ENCODE results near the gene FYN. TPM values are rescaled to one million over a fixed set of nuclear protein-coding genes. Genes with fewer than 3 reads are reported as not detected.

The FYN gene
- total RNA-seq, result 104 and 106 TPM in 2 replicates

DNA sequence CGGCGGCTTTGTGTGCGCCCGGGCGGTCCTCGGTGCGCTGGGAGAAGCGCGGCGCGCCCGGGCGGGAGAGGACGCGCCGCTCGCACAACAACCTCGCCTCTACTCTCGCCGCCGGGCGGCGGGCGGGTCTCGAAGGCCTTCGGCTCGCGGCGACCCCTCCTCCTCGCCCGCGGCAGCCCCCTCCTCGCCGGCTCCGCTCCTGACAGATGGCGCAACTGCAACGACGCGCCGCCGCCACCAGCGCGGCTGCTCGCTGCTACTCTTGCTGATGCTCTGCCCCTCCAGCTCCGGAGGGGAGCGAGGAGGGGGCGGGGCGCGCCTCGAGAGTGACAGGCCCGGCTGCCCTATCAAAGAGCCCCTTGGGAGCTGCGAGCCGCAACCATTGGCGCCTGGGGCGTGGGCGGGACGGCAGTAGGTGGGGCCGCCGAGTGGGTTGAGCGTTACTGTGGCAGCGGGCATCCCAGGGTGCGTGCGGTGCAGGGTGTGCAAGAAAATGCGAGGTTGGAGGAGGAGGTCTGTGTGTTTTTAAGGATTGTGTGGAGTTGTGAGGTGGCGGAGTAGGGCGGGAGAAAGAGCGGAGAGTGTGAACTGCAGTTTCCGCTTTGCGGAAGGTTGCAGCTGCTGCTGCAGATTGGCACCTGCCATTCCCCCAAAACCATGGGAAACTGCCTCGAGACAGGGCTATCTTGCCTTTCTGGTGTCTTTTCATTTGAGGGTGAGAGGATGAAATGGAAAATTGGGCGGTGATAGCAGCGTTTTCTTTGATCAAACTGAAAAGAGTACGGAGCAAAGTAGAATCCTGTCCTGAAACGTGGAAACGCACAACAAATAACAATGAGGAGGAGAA, at the start of gene FYN:
Gene FYN (minus strand): TSS at position 275 of the 847 bp plus-strand sequence. CDS start 153,401 bp downstream, outside the sequence.
- H3K36me3 ChIP-seq (ENCODE audit: insufficient read depth, low read length), result no peaks in the 10 kb centered on the region
- peaks cover 44% of the 10 kb centered on the region for H3K79me2 ChIP-seq (ENCODE audit: insufficient read depth, low read length)
- H3K4me3 ChIP-seq (ENCODE audit: insufficient read depth, low read length), result peak within 1 kb of the TSS; percentile 86
- peaks cover 20% of the 10 kb centered on the region for H4K20me1 ChIP-seq (ENCODE audit: insufficient read depth, low read length)
- no peaks in the 10 kb centered on the region for H3K9me3 ChIP-seq (ENCODE audit: low read depth, low read length)
- peak; percentile 17 for TF ChIP-seq CTCF (IDR thresholded peaks at IDR 0.05; ENCODE audit: extremely low read depth, low read depth, low read length)
- DNase-seq (ENCODE audit: insufficient read length, low spot score, missing footprints), result peak; percentile 100
- peaks cover 27% of the 10 kb centered on the region for H3K4me1 ChIP-seq (ENCODE audit: insufficient read depth, low read length)
- peak within 1 kb of the TSS; percentile 97 for H2AFZ ChIP-seq (ENCODE audit: low read length)
- H3K27ac ChIP-seq (ENCODE audit: low read depth, low read length), result peak within 1 kb of the TSS; percentile 93
- H3K27me3 ChIP-seq (ENCODE audit: insufficient read depth, low read length), result no peaks in the 10 kb centered on the region
- peak within 1 kb of the TSS; percentile 100 for H3K4me2 ChIP-seq (ENCODE audit: insufficient read depth, low read length)

GRCh38 chr6:111922454-111923297, 49.4 kb upstream of the FYN start:
- H3K4me3 ChIP-seq (ENCODE audit: insufficient read depth, low read length), result no peak overlapping the region
- no peak for TF ChIP-seq CTCF (IDR thresholded peaks at IDR 0.05; ENCODE audit: extremely low read depth, low read depth, low read length)
- no peak overlapping the region for H2AFZ ChIP-seq (ENCODE audit: low read length)

GRCh38 chr6:111921103-111921502, 47.9 kb upstream of the FYN start:
- Histone ChIP-seq H3K4me3 (ENCODE audit: insufficient read depth, low read length) (no peak overlapping the region), H4K20me1 (ENCODE audit: insufficient read depth, low read length) (no peaks in the 10 kb centered on the region), H3K27ac (ENCODE audit: low read depth, low read length) (no peak overlapping the region), H3K27me3 (ENCODE audit: insufficient read depth, low read length) (no peaks in the 10 kb centered on the region), H3K4me1 (ENCODE audit: insufficient read depth, low read length) (peaks cover 34% of the 10 kb centered on the region), H2AFZ (ENCODE audit: low read length) (no peak overlapping the region), H3K4me2 (ENCODE audit: insufficient read depth, low read length) (no peak overlapping the region), H3K36me3 (ENCODE audit: insufficient read depth, low read length) (no peaks in the 10 kb centered on the region), H3K9me3 (ENCODE audit: low read depth, low read length) (no peaks in the 10 kb centered on the region), H3K79me2 (ENCODE audit: insufficient read depth, low read length) (no peaks in the 10 kb centered on the region)
- DNase-seq (ENCODE audit: insufficient read length, low spot score, missing footprints), result no peak
- no peak for TF ChIP-seq CTCF (IDR thresholded peaks at IDR 0.05; ENCODE audit: extremely low read depth, low read depth, low read length)

More at GRCh38 chr6:111922454-111923297, 49.4 kb upstream of the FYN start:
- Histone ChIP-seq H3K79me2 (ENCODE audit: insufficient read depth, low read length) (no peaks in the 10 kb centered on the region), H3K4me2 (ENCODE audit: insufficient read depth, low read length) (no peak overlapping the region), H3K4me1 (ENCODE audit: insufficient read depth, low read length) (peaks cover 34% of the 10 kb centered on the region), H3K27me3 (ENCODE audit: insufficient read depth, low read length) (no peaks in the 10 kb centered on the region), H3K9me3 (ENCODE audit: low read depth, low read length) (no peaks in the 10 kb centered on the region), H3K36me3 (ENCODE audit: insufficient read depth, low read length) (no peaks in the 10 kb centered on the region), H3K27ac (ENCODE audit: low read depth, low read length) (peak overlapping the region; percentile 23), H4K20me1 (ENCODE audit: insufficient read depth, low read length) (no peaks in the 10 kb centered on the region)
- no peak for DNase-seq (ENCODE audit: insufficient read length, low spot score, missing footprints)
